ENCODE results near the gene DPEP2NB. TPM values are rescaled to one million over a fixed set of nuclear protein-coding genes. Genes with fewer than 3 reads are reported as not detected.

Gene DPEP2NB
- total and polyA plus RNA-seq, 10 of the 15 experiments (the other 5 are each of a cell fraction or from before 2014, with no cell fraction given): not detected

- TF ChIP-seq RUNX3 (IDR thresholded peaks at IDR 0.05; ENCODE audit: low read length) (no peak), SP1 (IDR thresholded peaks at IDR 0.05; ENCODE audit: low read depth, low read length) (no peak)
Measured at GRCh38 chr16:68015681-68016080, at the start of gene DPEP2NB (continued).

GRCh38 chr16:68064791-68065365, 49.2 kb upstream of the DPEP2NB start:
- RAD21 ChIA-PET (ENCODE audit: unreplicated experiment): interaction anchor here (1.6 kb wide), 1 partner anchor 20 kb away, joined by 5 read pairs; the partner anchor contains the start of gene NFATC3
- TF ChIP-seq IRF3 (IDR thresholded peaks at IDR 0.05) (no peak), GATAD2B (conservative IDR thresholded peaks at IDR 0.05; ENCODE audit: low read depth) (no peak), ZNF622 (IDR thresholded peaks at IDR 0.05) (no peak), NBN (IDR thresholded peaks at IDR 0.05) (0 out of 2 replicates have a peak, but pooled peaks have one; percentile 20), ZBED1 (IDR thresholded peaks at IDR 0.05; ENCODE audit: borderline replicate concordance) (no peak), PKNOX1 (IDR thresholded peaks at IDR 0.05) (peak; percentile 27), SMC3 (IDR thresholded peaks at IDR 0.05; ENCODE audit: borderline replicate concordance, low read length) (peak; percentile 55; the same call in 1 of the 2 replicates), EZH2 (IDR thresholded peaks at IDR 0.05; ENCODE audit: borderline replicate concordance, control insufficient read depth, low read depth, low read length) (no peak), TBL1XR1 (IDR thresholded peaks at IDR 0.05; ENCODE audit: low read depth, low read length) (no peak), RAD51 (IDR thresholded peaks at IDR 0.05) (no peak), BCL11A (IDR thresholded peaks at IDR 0.05; ENCODE audit: low read depth, low read length) (no peak), SMARCA5 (IDR thresholded peaks at IDR 0.05) (peak; percentile 36; the same call in 1 of the 2 replicates), RAD21 (IDR thresholded peaks at IDR 0.05; ENCODE audit: insufficient read depth, low read depth, low read length) (peak; percentile 70), CHD1 (IDR thresholded peaks at IDR 0.05; ENCODE audit: low read depth, low read length) (no peak), RFX5 (IDR thresholded peaks at IDR 0.05; ENCODE audit: low read depth, low read length) (no peak), CTCF (IDR thresholded peaks at IDR 0.05 in 2 of 3, conservative IDR thresholded peaks at IDR 0.05 in 1 of 3; ENCODE audit: control insufficient read depth in 2 of 3, extremely low read depth in 1 of 3, insufficient read depth in 1 of 3, low read depth in 3 of 3, low read length in 3 of 3) (peak; percentile 87 to 88 (median 87)), ZNF217 (IDR thresholded peaks at IDR 0.05) (no peak), JUND (IDR thresholded peaks at IDR 0.05; ENCODE audit: low read depth, low read length) (no peak), BMI1 (IDR thresholded peaks at IDR 0.05; ENCODE audit: borderline replicate concordance) (no peak)

More at GRCh38 chr16:68064791-68065365, 49.2 kb upstream of the DPEP2NB start:
- CTCF ChIA-PET: interaction anchor here (0.6 to 3.2 kb wide), 20 partner anchors 10 to 651 kb away, joined by 3 to 13 read pairs (median 4); partner anchors contain the start of genes DDX28 and DUS2
- DNase-seq (ENCODE audit: low read depth, low spot score) (no peak), FAIRE-seq (peak; percentile 89), ATAC-seq (peak; percentile 98)
- peaks cover 4% of the 10 kb centered on the region; the same call in 1 of the 2 replicates for H3K4me1 ChIP-seq (ENCODE audit: control insufficient read depth, insufficient read depth, low read length)
- SMC1A ChIA-PET (ENCODE audit: uncharacterized antibody, unreplicated experiment): interaction anchor here (0.8 to 2.2 kb wide), 7 partner anchors 10 to 164 kb away, joined by 3 to 7 read pairs (median 4); partner anchors contain the start of gene NFATC3
- WGBS (ENCODE audit: insufficient coverage, insufficient replicate concordance, low lambda C conversion rate, missing lambda C conversion rate): 50% methylated on average over 2 of the region's 2 CpGs
- no peaks in the 10 kb centered on the region for H3K27me3 ChIP-seq (replicated peaks in 1 of 2; ENCODE audit: control insufficient read depth in 2 of 2, insufficient read depth in 2 of 2, low read length in 1 of 2)
- H3K9ac ChIP-seq (ENCODE audit: control insufficient read depth, insufficient read depth, low read length): no peak overlapping the region
- H3K4me3 ChIP-seq: no peak overlapping the region
- H3K4me2 ChIP-seq (ENCODE audit: control insufficient read depth, insufficient read depth): no peak overlapping the region
- H4K20me1 ChIP-seq (ENCODE audit: control insufficient read depth, insufficient read depth): no peaks in the 10 kb centered on the region
- intact Hi-C loops (cut with micrococcal nuclease; ENCODE audit: unreplicated experiment) (loop anchor here (2.0 kb wide), 2 partner anchors 72 to 164 kb away; no protein-coding TSS in a partner anchor), in situ Hi-C loops (cut with MboI) (no loop called here)
- H3K36me3 ChIP-seq (ENCODE audit: control insufficient read depth in 2 of 2, insufficient read depth in 2 of 2, low read length in 1 of 2): peaks cover 15 to 16% of the 10 kb centered on the region in 2 experiments; a peak in 3 of 4 replicates
- no peak overlapping the region for H3K27ac ChIP-seq (ENCODE audit: control insufficient read depth, insufficient read depth)
- BruUV-seq (replicated peaks): no TSS peak
- POLR2A ChIA-PET: interaction anchor here (0.6 to 1.0 kb wide), 2 partner anchors 10 to 15 kb away, joined by 4 to 5 read pairs; no protein-coding TSS in a partner anchor
- H3K79me2 ChIP-seq (ENCODE audit: control insufficient read depth, insufficient read depth, low read length): no peaks in the 10 kb centered on the region
- no peak overlapping the region for H2AFZ ChIP-seq (ENCODE audit: control insufficient read depth, low read depth, low read length)
- no peaks in the 10 kb centered on the region for H3K9me3 ChIP-seq (replicated peaks; ENCODE audit: control insufficient read depth, insufficient read depth, low read length)

Data from GM12878 (cell line).